WTC11 (cell line): ENCODE measurements around the gene GALNT9. TPM values are rescaled to one million over a fixed set of nuclear protein-coding genes. Genes with fewer than 3 reads are reported as not detected.

Source experiments
- ATAC-seq: fragments of 200-7000 bp; cut with Tn5 transposase; 2 replicates; pipeline ENCODE4 v1.10.0; 2021; ENCODE audit warnings: mild to moderate bottlenecking, moderate library complexity
- CTCF ChIA-PET: fragments of 300-600 bp; sonication (Branson Sonifier 250); formaldehyde crosslinking; loops from one replicate; lab custom pipeline; 2021; ENCODE audit warnings: antibody characterized with exemption; lab: Charles Lee
- POLR2A ChIA-PET: fragments of 350-600 bp; sonication (Branson Sonifier 250); formaldehyde crosslinking; loops from one replicate; lab custom pipeline; 2021; ENCODE audit warnings: antibody characterized with exemption; lab: Charles Lee
- DNase-seq: peaks from one replicate; pipeline ENCODE4 v3.0.0; 2021; ENCODE audit warnings: low spot score
- H3K27ac Mint-ChIP-seq: 2 replicates; pipeline ENCODE4 v1.8.0; 2021; ENCODE audit warnings: mixed read lengths
- H3K27me3 Mint-ChIP-seq: 2 replicates; pipeline ENCODE4 v1.8.0; 2021; ENCODE audit warnings: low read depth, mild to moderate bottlenecking, moderate library complexity, mixed read lengths
- H3K36me3 Mint-ChIP-seq: 2 replicates; pipeline ENCODE4 v1.8.0; 2021; ENCODE audit warnings: mixed read lengths
- H3K4me1 Mint-ChIP-seq: 2 replicates; pipeline ENCODE4 v1.8.0; 2022; ENCODE audit warnings: mixed read lengths
- H3K4me3 Mint-ChIP-seq: 2 replicates; pipeline ENCODE4 v1.8.0; 2021; ENCODE audit warnings: mild to moderate bottlenecking, moderate library complexity, mixed read lengths
- H3K9me3 Mint-ChIP-seq: 2 replicates; pipeline ENCODE4 v1.8.0; 2021; ENCODE audit warnings: mixed read lengths
- EMX1 ChIP-seq: fragments of 250-450 bp; sonication (Bioruptor Pico); IDR thresholded peaks from 2 replicates; pipeline ENCODE4 v1.8.0; 2021; ENCODE audit warnings: mild to moderate bottlenecking
- GRHL2 ChIP-seq: fragments of 250-450 bp; sonication (Bioruptor Pico); IDR thresholded peaks from 2 replicates; pipeline ENCODE4 v1.8.0; 2022; ENCODE audit warnings: mild to moderate bottlenecking, moderate library complexity; ENCODE audit not compliant: insufficient replicate concordance, severe bottlenecking
- JAZF1 ChIP-seq: fragments of 250-450 bp; sonication (Bioruptor Pico); IDR thresholded peaks from 2 replicates; pipeline ENCODE4 v1.9.0; 2021; ENCODE audit warnings: moderate library complexity, mild to moderate bottlenecking, inconsistent platforms
- MYBL2 ChIP-seq: sonication (generic); formaldehyde crosslinking; IDR thresholded peaks from 2 replicates; pipeline ENCODE4 v1.8.1; 2023; ENCODE audit warnings: mild to moderate bottlenecking, moderate library complexity, missing genetic modification reagents
- NFATC4 ChIP-seq: fragments of 250-450 bp; sonication (Bioruptor Pico); IDR thresholded peaks from 2 replicates; pipeline ENCODE4 v1.9.0; 2021; ENCODE audit warnings: mild to moderate bottlenecking
- NFYB ChIP-seq: sonication (generic); formaldehyde crosslinking; conservative IDR thresholded peaks from 2 replicates; pipeline ENCODE4 v1.8.0; 2022; ENCODE audit warnings: low read depth, missing genetic modification reagents
- PRRX2 ChIP-seq: fragments of 250-450 bp; sonication (Bioruptor Pico); IDR thresholded peaks from 2 replicates; pipeline ENCODE4 v1.8.0; 2021; ENCODE audit warnings: mild to moderate bottlenecking
- SMAD4 ChIP-seq: sonication (generic); formaldehyde crosslinking; IDR thresholded peaks from 2 replicates; pipeline ENCODE4 v1.8.0; 2022; ENCODE audit warnings: mild to moderate bottlenecking, missing genetic modification reagents
- ZNF416 ChIP-seq: fragments of 250-450 bp; sonication (Bioruptor Pico); IDR thresholded peaks from 2 replicates; pipeline ENCODE4 v1.9.0; 2021; ENCODE audit warnings: mild to moderate bottlenecking, inconsistent platforms
- total RNA-seq: library from RNA; stranded (reverse); gene quantifications from 3 replicates; pipeline ENCODE4 v1.2.3, GENCODE V29; 2021
- TF ChIP-seq, protein P1 (sequence below): fragments of 250-450 bp; sonication (Bioruptor Pico); conservative IDR thresholded peaks from 2 replicates; pipeline ENCODE4 v1.9.0; 2021; ENCODE audit warnings: mild to moderate bottlenecking
- TF ChIP-seq, protein P2 (sequence below): sonication (generic); formaldehyde crosslinking; IDR thresholded peaks from 2 replicates; pipeline ENCODE4 v1.8.0; 2023; ENCODE audit warnings: missing genetic modification reagents
- TF ChIP-seq, protein P3 (sequence below): fragments of 250-450 bp; sonication (Bioruptor Pico); IDR thresholded peaks from 2 replicates; pipeline ENCODE4 v1.9.0; 2021; ENCODE audit warnings: moderate library complexity, mild to moderate bottlenecking, inconsistent platforms, borderline replicate concordance
- TF ChIP-seq, protein P4 (sequence below): sonication (generic); formaldehyde crosslinking; IDR thresholded peaks from 2 replicates; pipeline ENCODE4 v1.8.1; 2022; ENCODE audit warnings: mild to moderate bottlenecking, missing genetic modification reagents, moderate library complexity, borderline replicate concordance

The GALNT9 gene
- total RNA-seq, 1 experiment from 2014 or later, result 0.90 TPM

DNA sequence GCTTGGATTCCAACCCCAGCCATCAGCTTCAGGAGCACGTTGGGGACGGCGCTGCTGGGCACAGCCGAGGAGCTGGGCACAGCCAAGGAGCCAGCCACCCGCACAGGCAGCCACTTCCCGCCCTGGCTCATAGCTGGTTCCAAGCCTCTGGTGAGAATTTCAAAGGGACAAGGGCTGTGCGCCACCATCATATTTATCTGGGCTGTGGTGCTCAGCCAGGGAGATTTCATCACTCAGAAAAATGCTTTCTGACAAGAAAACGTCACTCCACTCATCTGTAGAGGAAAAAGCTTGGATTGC is 66.4 kb downstream of the GALNT9 start:
- Mint-ChIP-seq H3K4me3 (no peak overlapping the region), H3K4me1 (no peaks in the 10 kb centered on the region)
- CTCF ChIA-PET, result interaction anchor here (0.6 to 3.4 kb wide), 4 partner anchors 11 to 151 kb away, joined by 3 to 13 read pairs (median 4); no protein-coding TSS in a partner anchor

DNA sequence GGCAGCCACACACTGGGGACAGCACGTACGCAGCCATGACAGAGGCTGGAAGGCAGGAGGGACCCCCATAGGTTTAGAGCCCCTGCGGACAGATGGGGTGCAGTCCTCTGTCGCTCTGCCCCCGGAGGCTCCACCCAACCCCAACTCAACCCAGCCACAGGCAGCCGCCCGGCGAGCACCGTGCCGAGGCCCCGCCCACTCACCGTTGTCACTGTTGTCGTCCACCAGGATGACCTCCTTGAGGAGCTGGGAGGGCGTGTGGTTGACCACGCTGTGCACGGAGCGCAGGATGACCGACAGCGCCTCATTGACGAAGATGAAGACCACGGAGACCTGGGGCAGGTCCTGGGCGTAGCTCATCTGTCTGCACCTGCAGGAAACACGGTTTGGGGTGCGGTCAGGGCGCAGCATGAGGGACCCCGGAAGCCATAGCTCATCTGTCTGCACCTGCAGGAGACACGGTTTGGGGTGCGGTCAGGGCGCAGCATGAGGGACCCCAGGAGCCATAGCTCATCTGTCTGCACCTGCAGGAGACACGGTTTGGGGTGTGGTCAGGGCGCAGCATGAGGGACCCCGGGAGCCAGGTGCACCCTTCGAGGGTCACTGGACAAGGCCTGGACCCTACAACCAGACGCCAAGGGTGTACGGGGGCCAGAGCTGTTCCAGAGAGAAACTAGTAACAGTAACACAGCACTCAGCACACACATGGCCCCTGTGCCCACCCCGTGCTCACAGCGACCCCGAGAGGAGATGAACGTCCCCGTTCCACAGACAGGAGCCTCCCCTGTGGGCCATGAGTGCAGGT is 66.9 kb downstream of the GALNT9 start:
- ATAC-seq (no peak), DNase-seq (no peak)
- CTCF ChIA-PET, result interaction anchor here (0.6 to 3.4 kb wide), 5 partner anchors 11 to 151 kb away, joined by 3 to 13 read pairs (median 3); no protein-coding TSS in a partner anchor
- Mint-ChIP-seq H3K4me3 (no peak overlapping the region), H3K9me3 (no peaks in the 10 kb centered on the region), H3K27ac (no peak overlapping the region), H3K27me3 (peaks cover 32% of the 10 kb centered on the region), H3K36me3 (no peaks in the 10 kb centered on the region), H3K4me1 (no peaks in the 10 kb centered on the region)
- TF ChIP-seq ZNF416 (CRISPR knock-in tag), result no peak
- POLR2A ChIA-PET, result no interaction called here

More for the DNA sequence above, 66.4 kb downstream of the GALNT9 start:
- POLR2A ChIA-PET, result no interaction called here
- Mint-ChIP-seq H3K9me3 (no peaks in the 10 kb centered on the region), H3K36me3 (no peaks in the 10 kb centered on the region), H3K27me3 (peaks cover 32% of the 10 kb centered on the region), H3K27ac (no peak overlapping the region)
- no peak for DNase-seq
- TF ChIP-seq, protein P1, sequence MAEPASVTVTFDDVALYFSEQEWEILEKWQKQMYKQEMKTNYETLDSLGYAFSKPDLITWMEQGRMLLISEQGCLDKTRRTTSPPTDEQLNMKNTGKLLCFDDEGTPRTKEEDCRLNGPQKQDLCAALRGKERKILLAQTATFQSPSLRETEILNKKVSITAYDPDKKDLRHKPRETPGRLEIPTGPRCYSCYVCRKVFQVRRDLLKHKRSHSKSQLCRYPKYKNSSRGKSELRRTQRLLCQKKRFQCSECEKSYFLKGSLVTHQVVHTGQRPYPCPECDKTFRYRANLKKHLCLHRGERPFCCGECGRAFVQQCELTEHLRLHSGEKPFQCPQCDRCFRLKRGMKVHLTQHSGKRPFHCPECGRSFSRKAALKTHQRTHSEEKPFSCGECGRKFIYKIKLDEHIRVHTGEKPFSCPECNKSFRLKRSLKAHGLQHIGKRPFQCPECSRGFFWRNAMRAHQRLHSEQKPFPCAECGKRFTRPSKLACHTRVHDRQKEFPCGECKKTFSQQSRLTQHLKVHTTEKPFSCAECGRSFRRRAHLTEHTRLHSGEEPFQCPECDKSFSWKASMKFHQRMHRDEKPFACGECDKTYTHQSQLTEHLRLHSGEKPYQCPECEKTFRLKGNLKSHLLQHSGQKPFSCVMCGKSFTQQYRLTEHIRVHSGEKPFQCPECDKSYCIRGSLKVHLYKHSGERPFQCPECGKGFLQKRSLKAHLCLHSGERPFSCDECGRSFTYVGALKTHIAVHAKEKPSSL (CRISPR knock-in tag), result no peak
- TF ChIP-seq, protein P2, sequence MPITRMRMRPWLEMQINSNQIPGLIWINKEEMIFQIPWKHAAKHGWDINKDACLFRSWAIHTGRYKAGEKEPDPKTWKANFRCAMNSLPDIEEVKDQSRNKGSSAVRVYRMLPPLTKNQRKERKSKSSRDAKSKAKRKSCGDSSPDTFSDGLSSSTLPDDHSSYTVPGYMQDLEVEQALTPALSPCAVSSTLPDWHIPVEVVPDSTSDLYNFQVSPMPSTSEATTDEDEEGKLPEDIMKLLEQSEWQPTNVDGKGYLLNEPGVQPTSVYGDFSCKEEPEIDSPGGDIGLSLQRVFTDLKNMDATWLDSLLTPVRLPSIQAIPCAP (CRISPR knock-in tag), result no peak
- TF ChIP-seq SMAD4 (CRISPR knock-in tag), result no peak
- no peak for ATAC-seq

DNA sequence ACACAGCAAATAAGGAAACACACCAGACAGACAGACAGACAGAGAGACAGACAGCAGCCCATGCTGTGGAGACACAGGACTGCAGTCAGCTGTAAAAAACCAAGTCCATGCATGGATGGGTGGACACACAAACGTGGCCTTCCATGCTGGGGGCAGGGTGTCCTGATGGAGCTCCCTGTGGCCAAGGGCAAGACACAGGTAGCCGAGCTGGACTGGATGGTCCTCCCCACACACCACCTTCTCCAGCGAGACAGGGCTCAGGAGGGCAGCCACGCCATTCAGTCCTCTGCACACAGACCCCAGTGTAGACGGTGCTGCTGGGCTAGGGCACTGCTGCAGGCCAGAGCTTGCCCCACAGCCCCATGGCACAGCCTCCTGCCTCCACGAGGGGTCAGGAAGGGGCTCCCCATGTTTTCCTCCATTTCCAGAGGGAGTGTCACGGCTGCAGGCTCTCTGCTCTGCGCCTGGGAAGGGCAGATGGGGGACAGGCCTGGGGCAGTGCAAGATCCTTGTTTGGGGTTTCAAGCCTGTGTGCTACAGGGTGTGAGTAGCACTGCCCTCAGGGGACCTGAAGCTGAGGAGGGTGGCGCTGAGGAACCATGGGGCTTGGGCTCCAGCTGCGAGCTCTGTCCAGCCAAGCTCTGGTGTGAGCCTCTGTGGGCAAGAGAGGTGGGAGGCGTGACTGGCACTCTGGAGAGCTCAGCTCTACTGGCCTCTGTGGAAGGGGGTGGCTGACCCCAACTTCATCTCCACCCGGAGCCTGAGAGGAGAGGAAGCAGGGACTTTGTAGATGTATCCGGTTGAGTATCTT is 67.9 kb downstream of the GALNT9 start:
- ChIA-PET CTCF (interaction anchor here (0.8 to 3.4 kb wide), 4 partner anchors 23 to 152 kb away, joined by 3 to 13 read pairs (median 4); no protein-coding TSS in a partner anchor), POLR2A (no interaction called here)
- no peak for DNase-seq
- ATAC-seq, result no peak
- H3K36me3 Mint-ChIP-seq, result no peaks in the 10 kb centered on the region
- no peak overlapping the region for H3K4me3 Mint-ChIP-seq
- H3K27me3 Mint-ChIP-seq, result peaks cover 27% of the 10 kb centered on the region
- TF ChIP-seq EMX1, result no peak
- TF ChIP-seq, protein P3, sequence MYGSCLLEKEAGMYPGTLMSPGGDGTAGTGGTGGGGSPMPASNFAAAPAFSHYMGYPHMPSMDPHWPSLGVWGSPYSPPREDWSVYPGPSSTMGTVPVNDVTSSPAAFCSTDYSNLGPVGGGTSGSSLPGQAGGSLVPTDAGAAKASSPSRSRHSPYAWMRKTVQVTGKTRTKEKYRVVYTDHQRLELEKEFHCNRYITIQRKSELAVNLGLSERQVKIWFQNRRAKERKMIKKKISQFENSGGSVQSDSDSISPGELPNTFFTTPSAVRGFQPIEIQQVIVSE (CRISPR knock-in tag), result no peak
- TF ChIP-seq, protein P4, sequence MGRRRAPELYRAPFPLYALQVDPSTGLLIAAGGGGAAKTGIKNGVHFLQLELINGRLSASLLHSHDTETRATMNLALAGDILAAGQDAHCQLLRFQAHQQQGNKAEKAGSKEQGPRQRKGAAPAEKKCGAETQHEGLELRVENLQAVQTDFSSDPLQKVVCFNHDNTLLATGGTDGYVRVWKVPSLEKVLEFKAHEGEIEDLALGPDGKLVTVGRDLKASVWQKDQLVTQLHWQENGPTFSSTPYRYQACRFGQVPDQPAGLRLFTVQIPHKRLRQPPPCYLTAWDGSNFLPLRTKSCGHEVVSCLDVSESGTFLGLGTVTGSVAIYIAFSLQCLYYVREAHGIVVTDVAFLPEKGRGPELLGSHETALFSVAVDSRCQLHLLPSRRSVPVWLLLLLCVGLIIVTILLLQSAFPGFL (CRISPR knock-in tag), result no peak
- no peak for TF ChIP-seq GRHL2
- no peak for TF ChIP-seq JAZF1 (CRISPR knock-in tag)
- no peak for TF ChIP-seq NFATC4 (CRISPR knock-in tag)
- TF ChIP-seq MYBL2 (CRISPR knock-in tag), result no peak
- TF ChIP-seq NFYB (CRISPR knock-in tag), result no peak
- no peak for TF ChIP-seq PRRX2 (CRISPR knock-in tag)
- TF ChIP-seq, protein P1 (CRISPR knock-in tag), result no peak
- no peak overlapping the region for H3K27ac Mint-ChIP-seq
- H3K4me1 Mint-ChIP-seq, result no peaks in the 10 kb centered on the region
- no peaks in the 10 kb centered on the region for H3K9me3 Mint-ChIP-seq
